GM06990 (cell line): ENCODE data around the gene INPP1.
"Not testable (repeated sequence)": the region's sequence is repeated elsewhere in the genome, so short reads cannot be mapped to it uniquely, and the experiment has no call there.

Source experiments
- DNase-seq: peaks from one replicate; pipeline ENCODE4 v3.0.0-alpha.2; 2011; ENCODE audit not compliant: insufficient read length; ENCODE audit errors: extremely low read depth
- H3K27me3 ChIP-seq: replicated peaks from 2 replicates; pipeline ENCODE4 v1.6.0; 2011; ENCODE audit warnings: low read length; ENCODE audit not compliant: control insufficient read depth, insufficient read depth
- H3K36me3 ChIP-seq: 2 replicates; pipeline ENCODE4 v1.5.1; 2011; ENCODE audit warnings: low read length; ENCODE audit not compliant: control insufficient read depth, insufficient read depth
- H3K4me3 ChIP-seq: replicated peaks from 2 replicates; pipeline ENCODE4 v1.5.1; 2011; ENCODE audit warnings: low read depth, mild to moderate bottlenecking, control low read depth, low read length
- CTCF ChIP-seq: IDR thresholded peaks from 2 replicates; pipeline ENCODE4 v1.5.1; 2011; ENCODE audit warnings: low read length, control low read depth, mild to moderate bottlenecking, inconsistent platforms; ENCODE audit not compliant: insufficient read depth, poor library complexity, severe bottlenecking

INPP1 gene

GRCh38 chr2:190308031-190308430, 35.4 kb upstream of the INPP1 start:
- H3K36me3 ChIP-seq: peaks cover 2% of the 10 kb centered on the region; the same call in 1 of the 2 replicates
- no peaks in the 10 kb centered on the region for H3K27me3 ChIP-seq
- no peak overlapping the region for H3K4me3 ChIP-seq
- no peak for TF ChIP-seq CTCF
- DNase-seq: no peak

GRCh38 chr2:190311893-190312634, 31.3 kb upstream of the INPP1 start:
- no peak for TF ChIP-seq CTCF
- H3K36me3 ChIP-seq: peaks cover 2% of the 10 kb centered on the region; the same call in 1 of the 2 replicates
- DNase-seq: no peak
- no peaks in the 10 kb centered on the region for H3K27me3 ChIP-seq
- H3K4me3 ChIP-seq: no peak overlapping the region

- DNase-seq, H3K4me3 ChIP-seq, H3K36me3 ChIP-seq, H3K27me3 ChIP-seq: not testable (repeated sequence)
Observed at GRCh38 chr2:190312635-190313025, 30.8 kb upstream of the INPP1 start.

- no peak for TF ChIP-seq CTCF
- no peak for DNase-seq
- Histone ChIP-seq H3K4me3 (no peak overlapping the region), H3K27me3 (no peaks in the 10 kb centered on the region), H3K36me3 (no peaks in the 10 kb centered on the region; the same call in 1 of the 2 replicates)
Observed at GRCh38 chr2:190313880-190314279, 29.5 kb upstream of the INPP1 start.

GRCh38 chr2:190315273-190315672, 28.1 kb upstream of the INPP1 start:
- no peaks in the 10 kb centered on the region for H3K36me3 ChIP-seq
- TF ChIP-seq CTCF: no peak

GRCh38 chr2:190318514-190318913, 24.9 kb upstream of the INPP1 start:
- H3K4me3 ChIP-seq: peak overlapping the region; percentile 83
- DNase-seq: no peak
- no peaks in the 10 kb centered on the region for H3K27me3 ChIP-seq
- no peaks in the 10 kb centered on the region for H3K36me3 ChIP-seq
- no peak for TF ChIP-seq CTCF

More at GRCh38 chr2:190315273-190315672, 28.1 kb upstream of the INPP1 start:
- no peak for DNase-seq
- no peak overlapping the region for H3K4me3 ChIP-seq
- H3K27me3 ChIP-seq: no peaks in the 10 kb centered on the region
